22Rv1 (cell line): ENCODE results near the gene ANKRD6.

ENCODE experiments used
- ZFX ChIP-seq: fragments of 450-650 bp; IDR thresholded peaks from 2 replicates; pipeline ENCODE4 v1.6.1; 2017; ENCODE audit warnings: antibody characterized with exemption, borderline replicate concordance
- TF ChIP-seq, protein P1 (sequence below): fragments of 450-650 bp; IDR thresholded peaks from 2 replicates; pipeline ENCODE4 v1.5.1; 2017; ENCODE audit warnings: mild to moderate bottlenecking

DNA sequence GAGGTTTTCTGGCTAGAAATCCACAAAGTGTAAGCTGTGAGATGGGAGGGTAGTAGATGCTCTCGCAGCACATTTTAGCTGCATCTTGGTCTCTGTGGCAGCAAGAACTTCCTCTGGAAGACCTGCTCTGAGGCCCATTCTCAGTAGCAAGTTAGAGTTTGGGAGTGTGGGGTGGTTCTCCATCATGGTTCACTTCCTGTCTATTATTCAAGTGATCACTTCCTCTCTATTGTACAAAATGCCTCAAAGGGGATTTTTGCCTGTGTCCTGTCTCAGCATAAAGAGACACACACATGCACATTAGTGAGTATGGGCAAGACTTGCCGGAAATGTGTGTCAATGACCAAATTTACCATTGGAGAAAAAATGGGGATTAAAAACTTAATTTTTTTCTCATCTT, 163.1 kb downstream of the ANKRD6 start:
- TF ChIP-seq, protein P1, sequence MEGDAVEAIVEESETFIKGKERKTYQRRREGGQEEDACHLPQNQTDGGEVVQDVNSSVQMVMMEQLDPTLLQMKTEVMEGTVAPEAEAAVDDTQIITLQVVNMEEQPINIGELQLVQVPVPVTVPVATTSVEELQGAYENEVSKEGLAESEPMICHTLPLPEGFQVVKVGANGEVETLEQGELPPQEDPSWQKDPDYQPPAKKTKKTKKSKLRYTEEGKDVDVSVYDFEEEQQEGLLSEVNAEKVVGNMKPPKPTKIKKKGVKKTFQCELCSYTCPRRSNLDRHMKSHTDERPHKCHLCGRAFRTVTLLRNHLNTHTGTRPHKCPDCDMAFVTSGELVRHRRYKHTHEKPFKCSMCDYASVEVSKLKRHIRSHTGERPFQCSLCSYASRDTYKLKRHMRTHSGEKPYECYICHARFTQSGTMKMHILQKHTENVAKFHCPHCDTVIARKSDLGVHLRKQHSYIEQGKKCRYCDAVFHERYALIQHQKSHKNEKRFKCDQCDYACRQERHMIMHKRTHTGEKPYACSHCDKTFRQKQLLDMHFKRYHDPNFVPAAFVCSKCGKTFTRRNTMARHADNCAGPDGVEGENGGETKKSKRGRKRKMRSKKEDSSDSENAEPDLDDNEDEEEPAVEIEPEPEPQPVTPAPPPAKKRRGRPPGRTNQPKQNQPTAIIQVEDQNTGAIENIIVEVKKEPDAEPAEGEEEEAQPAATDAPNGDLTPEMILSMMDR = no peak
- TF ChIP-seq ZFX = no peak
